Renal pelvis (tissue), 4 donors: ENCODE data around the gene PSMC3IP. TPM values are rescaled to one million over a fixed set of nuclear protein-coding genes. Genes with fewer than 3 reads are reported as not detected.
A peak's percentile ranks its signal among the peaks of the same experiment; 100 is the strongest.

ENCODE experiments used
- DNase-seq: peaks from one replicate; pipeline ENCODE4 v3.0.0-alpha.2; 2013
- polyA plus RNA-seq, 3 donors: library from polyadenylated mRNA; unstranded; fragments of 120-200 nt; gene quantifications; one replicate each; pipeline ENCODE4 v1.2.1, GENCODE V29; 2013; ENCODE audit not compliant: insufficient read length in 3 of 3

Gene PSMC3IP
- polyA plus RNA-seq, 3 donors = 18.4 to 23.7 (median 21.6) TPM

DNA sequence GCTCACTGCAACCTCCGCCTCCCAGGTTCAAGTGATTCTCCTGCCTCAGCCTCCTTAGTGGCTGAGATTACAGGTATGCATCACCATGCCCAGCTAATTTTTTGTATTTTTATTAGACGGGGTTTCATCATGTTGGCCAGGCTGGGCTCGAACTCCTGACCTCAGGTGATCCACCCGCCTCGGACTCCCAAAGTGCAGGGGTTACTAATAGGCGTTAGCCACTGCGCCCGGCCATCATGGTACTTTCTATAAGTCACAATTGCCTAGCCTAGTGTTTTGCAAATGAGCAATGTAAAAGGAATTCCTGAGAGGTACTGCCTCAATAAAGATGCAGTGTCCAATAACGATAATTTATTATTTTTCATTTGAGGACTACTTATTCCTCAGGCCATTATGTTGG, 13.9 kb upstream of the PSMC3IP start:
- DNase-seq = no peak

GRCh38 chr17:42590886-42591285, 13.4 kb upstream of the PSMC3IP start:
- no peak for DNase-seq

DNA sequence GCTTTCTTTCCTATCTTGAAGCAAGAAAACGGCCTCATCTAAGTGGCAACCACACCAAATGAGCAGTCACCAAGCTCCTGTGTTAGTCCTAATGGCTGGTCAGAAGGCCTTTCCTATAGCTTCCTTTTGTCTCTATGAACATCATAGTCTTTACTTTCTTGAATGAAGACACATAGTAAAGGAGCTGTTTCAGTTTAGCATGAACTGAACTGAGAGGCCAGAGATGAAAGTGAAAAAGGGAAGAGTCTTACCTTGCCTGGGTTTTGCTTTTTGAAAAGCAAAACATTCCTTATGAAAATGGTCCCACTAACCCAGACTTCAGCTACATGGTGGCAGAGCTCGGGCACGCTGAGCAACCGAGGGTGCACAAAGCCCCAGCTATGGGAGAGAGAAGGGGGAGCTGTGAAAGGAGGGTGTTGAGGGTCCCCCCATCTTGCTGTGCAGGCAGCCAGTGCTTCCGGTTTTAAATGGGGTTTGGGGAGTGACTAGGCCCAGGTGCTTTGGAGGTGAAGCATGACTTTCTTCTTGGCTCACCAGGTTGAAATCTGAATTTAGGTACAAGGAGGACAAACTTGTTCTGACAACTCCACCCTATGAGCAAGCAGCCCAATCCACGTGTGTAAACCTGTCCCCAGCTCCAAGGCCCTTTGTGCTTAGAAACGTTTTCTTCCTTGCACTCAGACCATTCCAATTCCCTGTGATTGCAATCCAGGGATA, 9.1 kb upstream of the PSMC3IP start:
- no peak for DNase-seq

DNA sequence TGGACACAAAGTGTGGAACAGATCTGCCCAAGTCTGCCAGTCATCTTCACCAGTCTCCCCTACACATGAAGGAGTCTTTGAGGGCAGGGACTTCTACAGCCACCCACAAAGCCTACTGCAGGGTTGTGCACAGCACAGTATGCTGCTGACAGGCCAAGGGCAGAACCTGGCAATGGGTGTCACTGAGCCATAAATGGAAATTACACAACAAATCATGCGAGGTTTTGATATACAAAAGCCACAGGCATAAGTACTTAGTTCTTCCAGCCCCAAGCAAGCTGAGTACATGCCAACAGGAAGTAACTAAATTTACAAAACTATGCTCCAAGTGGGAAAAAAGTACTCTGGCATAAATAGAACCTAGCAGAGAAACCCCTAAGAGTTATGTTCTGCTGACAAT, 7.8 kb upstream of the PSMC3IP start:
- DNase-seq = no peak

- no peak for DNase-seq
Observed at GRCh38 chr17:42584880-42585279, 7.4 kb upstream of the PSMC3IP start.

DNA sequence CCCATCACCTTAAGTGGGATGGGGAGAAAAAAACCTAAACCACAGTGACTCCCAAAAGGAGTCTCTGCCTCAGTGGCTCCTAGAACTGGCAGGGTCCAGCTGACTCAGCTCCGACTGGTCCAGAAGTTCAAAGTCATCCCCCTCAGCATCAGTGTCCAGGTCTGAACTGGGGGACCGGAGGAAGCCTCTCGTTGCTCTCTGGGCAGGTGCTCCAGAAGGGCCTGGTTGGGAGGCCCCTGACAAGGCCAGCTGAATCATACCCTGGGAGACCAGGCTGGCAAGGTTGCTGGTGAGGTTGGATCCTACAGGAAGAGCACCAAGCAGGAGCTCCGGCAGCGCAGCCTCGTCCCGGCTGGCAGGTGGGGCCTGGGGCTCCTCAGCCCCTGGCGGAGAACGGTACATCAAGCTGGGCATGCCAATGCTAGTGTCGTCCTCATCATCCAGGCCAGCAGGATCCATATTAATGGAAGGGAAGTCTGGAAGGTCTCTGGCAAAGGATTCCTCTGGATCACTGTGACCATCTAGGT, 4.3 kb upstream of the PSMC3IP start:
- DNase-seq = no peak

DNA sequence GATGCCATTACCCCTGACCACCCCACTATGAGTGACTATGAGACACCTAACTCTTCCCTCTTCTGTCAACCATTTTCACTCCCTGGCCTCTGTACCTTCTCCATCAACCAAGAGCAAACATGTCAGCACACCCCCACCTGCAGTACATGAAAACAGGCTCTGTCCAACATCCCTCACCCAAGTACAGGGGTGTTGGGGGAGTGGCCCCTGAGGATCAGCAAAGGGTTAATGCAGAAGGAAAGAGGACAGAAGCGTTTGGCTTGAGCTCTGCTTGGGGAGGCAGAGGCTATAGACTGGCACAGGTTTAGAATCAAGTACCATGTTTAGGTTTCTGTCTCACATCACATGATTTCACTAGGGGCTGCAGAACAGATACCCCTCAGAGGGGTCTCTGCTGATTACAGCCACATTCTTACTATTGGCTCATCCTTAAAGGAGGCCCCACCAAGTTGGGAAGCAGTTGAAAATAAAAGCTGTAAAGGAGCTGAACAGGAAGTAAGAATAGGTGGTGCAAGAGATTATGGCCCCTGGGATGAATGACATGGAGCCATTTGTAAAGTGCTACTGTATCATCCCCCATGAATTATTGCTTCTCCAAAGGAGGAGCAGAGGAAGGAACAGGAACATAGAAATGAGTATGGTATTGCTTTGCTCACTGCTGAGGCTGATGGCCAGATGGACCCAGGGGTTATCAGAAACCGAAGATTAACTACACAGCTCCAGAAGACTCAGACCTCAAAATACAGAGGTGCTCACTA, 2.4 kb upstream of the PSMC3IP start:
- DNase-seq = no peak

DNA sequence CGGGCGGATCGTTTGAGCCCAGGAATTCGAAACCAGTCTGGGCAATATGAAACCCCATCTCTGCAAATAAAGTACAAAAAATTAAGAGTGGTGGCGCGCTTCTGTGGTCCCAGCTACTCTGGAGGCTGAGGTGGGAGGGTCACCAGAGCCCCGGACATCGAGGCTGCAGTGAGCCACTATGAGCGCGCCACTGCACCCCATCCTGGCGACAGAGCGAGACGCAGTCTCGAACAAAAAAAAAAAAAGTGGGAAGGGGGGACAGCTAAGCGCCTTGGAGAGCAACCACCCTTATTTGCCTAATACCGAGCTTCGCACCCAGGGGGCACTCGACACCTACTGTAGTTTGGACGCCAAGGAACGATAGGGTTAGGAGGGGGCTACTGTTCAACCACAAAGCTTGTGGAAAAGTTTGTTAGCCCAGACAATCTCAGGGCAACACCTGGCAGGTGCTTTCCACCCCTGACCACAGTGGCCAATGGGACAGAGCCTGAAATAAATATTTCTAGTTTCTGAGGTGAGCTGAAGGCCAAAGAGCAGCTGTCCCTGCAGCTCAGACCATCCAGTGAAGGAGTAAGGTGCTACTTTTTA, 847 bp upstream of the PSMC3IP start:
- peak; percentile 81 for DNase-seq

DNA sequence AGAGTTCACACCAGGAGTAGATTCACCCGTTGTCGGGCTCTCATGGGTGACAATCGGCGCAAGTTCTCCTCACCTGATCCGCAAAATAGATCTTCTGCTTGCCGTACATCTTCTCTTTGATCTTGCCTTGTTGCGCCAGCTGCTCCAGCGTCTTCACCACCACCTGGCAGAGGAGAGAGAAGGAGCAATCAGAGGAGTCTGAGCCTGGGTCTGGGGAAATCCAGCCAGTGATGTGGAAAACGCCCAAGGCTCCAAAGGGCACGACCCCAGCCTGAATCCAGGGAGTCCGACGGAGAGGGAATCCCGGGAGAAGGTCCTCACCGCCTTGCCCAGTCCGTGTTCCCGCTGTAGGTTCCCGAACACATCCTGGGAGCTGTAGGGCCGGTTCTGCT, 393 bp downstream of the PSMC3IP start:
- DNase-seq = no peak

- DNase-seq = no peak
Observed at GRCh38 chr17:42574463-42574862, 3.1 kb downstream of the PSMC3IP start.

- no peak for DNase-seq
Observed at GRCh38 chr17:42573095-42573494, 4.4 kb downstream of the PSMC3IP start.

DNA sequence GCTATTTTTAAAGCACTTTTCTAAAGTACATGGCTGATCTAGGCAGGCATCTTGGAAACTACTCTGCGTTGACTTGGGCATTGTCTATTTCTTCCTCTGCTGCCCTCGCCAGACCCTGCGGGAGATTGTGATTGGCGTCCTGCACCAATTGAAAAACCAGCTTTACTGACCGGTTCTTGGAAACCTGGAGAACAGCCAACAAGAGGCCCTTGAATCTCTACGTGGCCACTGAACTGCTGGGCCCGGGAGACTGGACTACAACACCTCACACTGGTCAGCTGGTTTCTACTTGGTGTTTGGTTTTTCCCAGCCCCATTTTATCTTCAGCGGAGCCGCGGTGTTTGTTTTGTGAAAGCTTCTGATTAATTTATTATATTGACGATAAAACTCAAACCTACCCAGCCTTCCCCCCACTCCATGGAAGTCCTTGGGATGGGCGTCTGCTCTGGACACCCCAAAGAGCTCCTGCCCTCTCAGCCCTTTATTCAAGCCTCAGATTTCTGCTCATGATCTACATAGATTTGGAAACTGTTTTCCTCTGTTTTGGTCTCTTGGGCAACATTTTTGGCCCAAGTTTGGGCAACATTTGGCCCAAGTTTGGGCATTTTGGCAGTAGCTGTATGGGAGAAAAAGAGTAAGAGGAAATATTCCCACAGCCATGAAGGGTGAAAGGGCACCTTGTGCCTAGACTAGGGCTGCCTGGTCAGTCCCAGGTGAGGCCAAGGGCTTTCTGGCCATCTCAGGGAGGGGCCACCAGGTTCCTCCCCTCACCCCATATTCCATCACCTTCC, 5.9 kb downstream of the PSMC3IP start:
- DNase-seq = no peak

DNA sequence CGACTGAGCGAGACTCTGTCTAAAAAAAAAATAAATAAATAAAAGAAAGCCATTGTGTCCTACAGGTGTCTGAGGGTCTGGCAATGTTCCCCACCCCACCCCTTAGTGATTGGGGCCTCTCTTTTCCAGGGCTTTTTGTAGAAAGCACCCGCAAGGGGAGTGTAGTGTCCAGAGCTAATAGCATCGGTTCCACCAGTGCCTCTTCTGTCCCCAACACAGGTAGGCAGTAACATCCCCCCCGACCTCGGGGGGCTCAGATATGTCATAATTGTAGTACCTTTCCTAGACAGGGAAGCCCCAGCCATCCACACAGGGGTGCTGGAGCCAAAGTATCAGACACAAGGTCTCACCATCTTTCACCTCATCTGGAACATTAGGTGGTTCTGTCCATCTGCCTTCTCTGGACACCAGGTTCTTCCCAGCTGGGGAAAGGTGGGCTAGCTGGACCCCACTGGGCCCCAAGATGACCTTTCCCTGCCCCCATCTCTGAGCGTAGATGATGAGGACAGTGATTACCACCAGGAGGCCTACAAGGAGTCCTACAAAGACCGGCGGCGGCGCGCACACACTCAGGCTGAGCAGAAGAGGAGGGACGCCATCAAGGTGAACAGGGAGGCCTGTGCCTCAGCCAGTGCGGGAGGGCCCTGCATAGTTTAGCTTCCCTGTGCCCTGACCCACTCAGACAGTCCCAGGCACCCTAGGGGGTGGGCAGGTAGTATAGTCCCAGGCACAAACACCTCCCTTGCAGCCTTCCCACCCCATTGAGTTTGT, 9.0 kb downstream of the PSMC3IP start:
- no peak for DNase-seq

- DNase-seq = peak; percentile 91
Observed at GRCh38 chr17:42566883-42567573, 10.5 kb downstream of the PSMC3IP start, which contains the start of gene MLX. Gene MLX (plus strand): TSS chr17:42567100. CDS start chr17:42567125, 25 bp downstream.

- no peak for DNase-seq
Observed at GRCh38 chr17:42566215-42566882, 11.2 kb downstream of the PSMC3IP start.

- no peak for DNase-seq
Observed at GRCh38 chr17:42565523-42566214, 11.9 kb downstream of the PSMC3IP start.

GRCh38 chr17:42564815-42565522, 12.6 kb downstream of the PSMC3IP start:
- no peak for DNase-seq

- DNase-seq = no peak
Observed at GRCh38 chr17:42563950-42564349, 13.6 kb downstream of the PSMC3IP start.

DNA sequence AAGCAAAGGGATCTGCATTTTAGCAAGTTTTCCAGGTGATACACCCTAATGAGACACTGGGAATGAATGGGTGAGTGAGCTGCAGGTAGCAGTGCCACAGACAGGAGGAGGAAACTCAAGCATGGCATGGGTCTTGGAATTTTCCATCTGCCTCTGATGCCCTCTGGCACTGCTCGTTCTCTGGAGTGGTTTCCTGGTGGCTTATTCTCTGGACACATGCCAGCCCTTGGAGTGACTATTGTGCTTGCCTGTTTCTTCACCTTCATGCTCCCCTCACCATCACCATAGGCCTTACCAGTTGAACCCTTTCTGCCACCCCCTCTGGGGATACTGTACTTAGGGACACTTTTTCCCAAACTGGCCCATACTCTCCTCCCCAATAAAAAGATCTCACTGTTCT, 14.0 kb downstream of the PSMC3IP start:
- no peak for DNase-seq
